Muscle of back (tissue), 11 donors: ENCODE results near the gene TBC1D14. TPM values are rescaled to one million over a fixed set of nuclear protein-coding genes. Genes with fewer than 3 reads are reported as not detected.

ENCODE experiments used
- DNase-seq, 3 donors: peaks; one replicate each; pipeline versions ENCODE4 v3.0.0 to v3.0.0-alpha.2; 2013
- polyA plus RNA-seq, 10 donors: library from polyadenylated mRNA; unstranded; fragments of 120-200 nt; gene quantifications; one replicate each; pipeline ENCODE4 v1.2.1, GENCODE V29; 2013; ENCODE audit not compliant: insufficient read length in 10 of 10

The TBC1D14 gene
- polyA plus RNA-seq, 10 donors = 32.0 to 42.9 (median 38.1) TPM

DNA sequence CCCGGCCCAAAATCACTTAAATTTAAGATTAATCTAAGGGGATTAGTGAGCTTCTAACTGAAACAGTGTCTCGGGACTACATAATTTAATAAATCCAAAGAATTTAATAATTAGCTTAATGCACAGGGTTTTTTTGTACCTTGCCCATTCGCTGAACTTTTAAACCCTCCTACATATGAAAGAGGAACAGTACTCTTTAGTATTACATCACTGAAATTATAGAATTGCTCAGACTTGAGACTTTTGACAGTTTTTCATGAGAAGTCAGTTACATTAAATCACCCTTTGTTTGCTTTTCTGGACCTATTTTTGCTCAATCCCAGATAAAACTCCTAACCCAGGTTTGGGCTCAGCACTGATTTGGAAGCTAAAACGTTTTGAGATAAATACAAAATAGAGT lies 131.1 kb downstream of the TBC1D14 start:
- no peak for DNase-seq

- DNase-seq = no peak
Measured at GRCh38 chr4:7041246-7041645, 131.6 kb downstream of the TBC1D14 start.

DNA sequence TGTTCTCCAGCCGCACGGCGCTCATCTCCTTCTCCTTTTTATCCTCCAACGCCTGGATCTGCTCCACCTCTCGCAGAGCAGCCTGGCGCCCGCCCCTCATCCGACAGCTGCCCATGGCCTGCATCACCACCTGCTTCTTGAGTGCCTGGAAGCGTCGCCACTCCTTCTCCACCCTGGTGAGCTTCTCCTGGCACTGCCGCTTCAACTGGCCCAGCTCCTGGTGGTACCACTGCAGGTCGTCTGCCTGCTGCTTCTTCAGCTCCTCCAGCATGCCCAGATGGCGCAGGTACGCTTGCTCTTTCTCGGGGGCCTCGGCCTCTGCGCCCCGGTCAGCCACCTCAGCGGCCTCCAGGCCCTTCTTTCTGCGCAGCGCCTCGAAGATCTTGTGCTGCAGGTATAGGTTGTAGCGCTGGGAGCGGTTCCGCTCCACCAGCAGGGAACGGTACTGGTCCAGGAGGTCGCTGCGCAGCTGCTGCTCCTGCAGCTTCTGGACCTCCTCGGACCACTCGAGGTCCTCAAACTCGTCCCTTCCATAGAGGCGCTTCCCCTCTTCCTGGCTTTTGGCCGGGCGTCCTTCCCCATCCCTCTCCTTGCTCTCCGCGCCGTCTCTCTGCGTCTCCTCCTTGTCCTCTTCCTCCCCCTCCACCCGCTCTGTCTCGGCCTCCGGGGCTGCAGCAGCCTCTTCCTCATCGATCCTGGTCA lies 132.3 kb downstream of the TBC1D14 start:
- peak in 1 of 3 donors; percentile 30 for DNase-seq

DNA sequence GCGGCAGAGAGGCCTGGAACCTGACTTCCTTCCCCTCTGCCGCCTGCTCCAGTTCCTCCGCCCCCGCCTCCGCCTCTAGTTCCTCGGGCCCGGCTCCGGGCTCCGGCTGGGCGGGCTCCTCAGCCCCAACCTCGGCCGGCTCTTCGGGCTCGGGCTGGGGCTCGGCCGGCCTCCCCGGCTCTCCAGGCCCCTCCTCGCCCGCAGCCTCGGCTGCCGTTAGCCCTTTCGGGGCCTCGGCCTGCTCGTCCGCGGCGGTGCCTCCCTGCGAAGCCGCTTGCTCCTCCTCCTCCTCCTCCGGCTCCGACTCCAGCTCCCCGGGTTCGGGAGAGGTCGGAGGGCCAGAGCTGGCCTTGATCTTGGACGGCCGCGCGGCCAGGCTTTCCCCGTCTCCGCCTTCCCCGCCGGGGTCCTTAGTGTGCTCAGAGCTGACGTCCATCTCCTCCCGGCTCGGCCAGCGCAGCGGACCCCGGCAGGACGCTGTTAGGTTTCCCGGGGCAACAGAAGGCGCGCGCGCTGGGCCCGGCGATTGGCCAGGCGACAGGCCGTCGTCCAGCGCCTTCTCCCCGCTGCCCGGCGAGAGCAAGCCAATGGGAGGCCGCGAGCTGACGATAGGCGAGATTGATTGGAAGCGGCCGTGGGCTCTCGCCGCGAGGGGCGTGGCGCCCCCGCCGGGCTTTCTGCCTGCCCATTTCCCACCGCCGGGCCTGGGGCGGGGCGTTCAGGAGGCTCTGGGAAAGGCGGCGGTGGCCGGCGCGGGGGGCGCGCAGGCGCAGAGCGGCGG lies 133.1 kb downstream of the TBC1D14 start:
- peak; percentile 98 to 99 (median 98) for DNase-seq

DNA sequence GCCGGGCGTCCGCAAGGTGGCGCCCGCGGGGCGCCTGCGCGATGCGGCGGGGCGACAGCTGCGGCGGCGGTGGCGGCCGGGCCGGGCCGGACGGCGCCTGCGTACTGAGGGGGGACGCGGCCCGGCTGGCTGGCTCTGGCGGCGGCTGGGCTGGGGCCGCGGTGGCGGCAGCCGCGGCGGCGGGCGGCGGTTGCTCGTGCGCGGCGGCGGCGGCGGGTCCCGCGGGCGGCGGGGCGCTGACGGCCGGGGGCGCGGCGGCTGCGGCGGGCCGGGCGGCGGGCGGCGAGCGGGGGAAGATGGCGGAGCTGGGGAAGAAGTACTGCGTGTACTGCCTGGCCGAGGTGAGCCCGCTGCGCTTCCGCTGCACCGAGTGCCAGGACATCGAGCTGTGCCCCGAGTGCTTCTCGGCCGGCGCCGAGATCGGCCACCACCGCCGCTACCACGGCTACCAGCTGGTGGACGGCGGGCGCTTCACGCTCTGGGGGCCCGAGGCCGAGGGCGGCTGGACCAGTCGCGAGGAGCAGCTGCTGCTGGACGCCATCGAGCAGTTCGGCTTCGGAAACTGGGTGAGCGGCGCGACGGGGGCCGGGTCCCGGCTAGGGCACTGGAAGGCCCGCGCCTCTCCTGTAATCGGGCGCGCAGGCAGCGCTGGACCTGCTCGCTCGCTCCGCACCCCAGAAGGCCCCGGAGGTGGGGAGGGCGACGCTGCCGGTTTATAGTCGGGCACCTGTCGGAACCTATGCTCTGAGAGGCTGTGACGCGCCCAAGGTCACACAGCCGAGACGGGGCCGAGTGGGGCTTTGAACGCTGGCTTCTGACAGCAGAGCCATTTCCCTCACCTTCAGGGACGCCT lies 133.9 kb downstream of the TBC1D14 start, which contains the start of gene TADA2B:
TADA2B (plus strand) TSS at position 89 of the 853 bp plus-strand sequence; CDS start at position 297, 208 bp downstream.
- peak in 2 of 3 donors; percentile 51 to 83 for DNase-seq

DNA sequence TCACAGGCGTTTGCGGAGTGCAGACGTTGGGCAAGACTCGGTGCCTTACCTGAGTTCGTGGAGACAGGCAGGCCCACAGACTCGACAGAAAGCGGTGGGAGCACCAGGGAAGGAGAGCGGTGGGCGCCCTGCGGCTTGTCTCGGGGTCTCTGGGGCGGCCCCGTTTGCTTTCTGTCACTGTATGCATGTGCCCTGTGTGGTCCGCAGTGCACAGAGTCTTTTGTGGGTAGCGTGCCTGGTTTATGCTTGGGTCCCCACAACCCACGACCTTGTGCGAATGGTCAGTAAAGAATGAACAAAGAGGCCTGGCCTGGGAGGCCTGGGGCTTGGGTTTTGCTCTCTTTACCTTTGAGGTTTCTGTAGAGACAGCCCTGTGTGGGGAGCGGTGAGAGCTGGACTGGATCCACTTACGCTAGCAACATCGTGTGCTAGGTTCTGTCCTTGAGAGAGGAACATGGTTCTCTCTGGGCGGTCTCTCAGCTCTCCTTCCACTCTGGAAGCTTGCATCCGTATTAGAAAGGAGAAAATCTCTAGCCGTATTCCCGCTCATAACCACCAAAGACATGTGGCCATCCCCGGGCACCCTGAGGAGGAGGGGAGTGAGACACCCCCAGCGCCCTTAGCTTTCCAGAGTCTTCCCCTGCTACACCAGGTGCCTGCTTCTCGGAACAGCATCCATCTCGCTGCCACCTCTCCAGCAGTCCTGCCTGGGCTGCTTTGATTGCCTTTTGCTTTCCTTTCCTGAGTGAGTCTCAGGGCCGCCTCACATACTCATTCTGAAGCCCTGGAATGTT lies 134.7 kb downstream of the TBC1D14 start:
- peak in 1 of 3 donors; percentile 43 for DNase-seq

DNA sequence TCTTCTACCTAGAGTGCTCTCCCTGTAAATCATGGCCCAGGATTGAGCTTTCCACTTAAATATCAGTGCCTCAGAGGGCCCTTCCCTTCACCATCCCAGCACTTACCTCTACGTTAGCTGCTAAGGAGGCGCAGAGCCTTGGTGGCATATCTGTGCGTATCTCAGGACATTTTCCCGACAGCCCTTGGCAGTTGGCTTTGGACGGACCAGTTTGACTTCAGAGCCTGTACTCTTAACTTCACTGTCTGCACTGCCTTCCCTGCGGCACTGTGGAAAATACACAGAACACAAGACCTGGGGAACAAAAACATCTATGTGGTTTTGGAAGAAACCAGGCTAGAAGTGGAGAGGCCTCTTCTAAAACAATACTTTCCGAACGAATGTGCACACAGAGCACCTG lies 135.9 kb downstream of the TBC1D14 start:
- no peak for DNase-seq

GRCh38 chr4:7045961-7046921 lies 136.6 kb downstream of the TBC1D14 start:
- DNase-seq = no peak

- no peak for DNase-seq
Measured at GRCh38 chr4:7046971-7047370, 137.3 kb downstream of the TBC1D14 start.

GRCh38 chr4:7048642-7049041 lies 139.0 kb downstream of the TBC1D14 start:
- no peak for DNase-seq

DNA sequence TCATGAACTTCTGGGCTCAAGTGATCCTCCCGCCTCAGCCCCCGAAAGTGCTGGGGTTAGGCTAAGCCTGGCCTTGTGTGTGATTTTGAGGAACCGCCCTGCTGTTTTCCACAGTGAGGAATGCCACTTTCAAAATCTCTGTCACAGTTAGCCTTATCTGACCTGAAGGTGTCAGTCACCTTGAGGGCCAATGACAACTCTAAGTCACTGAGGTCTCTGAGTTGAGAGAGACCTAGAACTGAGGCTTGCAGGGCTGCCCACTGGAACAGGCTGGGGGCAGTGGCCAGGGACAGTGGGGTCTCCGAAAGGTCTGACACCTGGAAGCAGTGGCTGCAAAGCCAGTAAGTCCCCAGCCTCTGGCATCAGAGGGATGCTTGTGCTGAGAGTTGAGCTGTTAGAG lies 139.7 kb downstream of the TBC1D14 start:
- no peak for DNase-seq

DNA sequence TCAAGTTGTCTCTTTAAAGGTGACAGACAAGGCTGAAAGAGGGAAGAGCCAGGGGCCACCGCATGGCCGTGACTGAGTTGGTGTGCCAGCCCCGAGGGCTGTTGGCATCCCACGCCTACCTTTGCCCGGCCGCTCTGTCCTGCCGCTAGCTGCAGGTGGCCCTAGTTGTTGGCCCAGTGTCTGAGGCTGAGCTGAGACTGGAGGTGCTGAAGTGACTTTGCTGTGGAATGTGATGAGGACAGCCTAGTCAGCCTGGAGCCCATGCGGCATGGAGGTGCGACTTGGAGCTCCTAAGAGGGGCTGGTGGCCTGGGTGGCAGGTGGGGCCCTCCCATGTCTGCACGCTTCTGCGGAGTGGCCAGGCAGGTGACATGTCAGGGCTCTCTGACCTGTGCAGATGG lies 140.1 kb downstream of the TBC1D14 start:
- DNase-seq = no peak

- DNase-seq = no peak
Measured at GRCh38 chr4:7050481-7051143, 141.0 kb downstream of the TBC1D14 start.

DNA sequence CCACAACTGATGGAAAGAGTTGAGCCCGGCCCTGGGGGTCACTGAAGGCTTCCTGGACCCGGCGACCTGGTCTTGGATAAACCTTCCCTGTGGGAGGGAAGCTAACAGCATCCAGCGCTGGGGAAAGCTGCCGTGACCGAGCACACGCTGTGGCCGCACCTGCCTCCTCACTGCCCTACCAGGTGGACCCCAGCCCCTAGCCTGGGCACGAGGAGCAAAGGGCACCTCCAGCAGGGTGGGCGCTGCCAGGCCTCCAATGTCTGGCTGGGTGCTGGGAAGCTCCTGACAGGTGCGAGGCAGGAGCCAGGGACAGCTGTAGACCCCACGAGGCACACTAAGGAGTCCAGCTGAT lies 141.5 kb downstream of the TBC1D14 start:
- no peak for DNase-seq

DNA sequence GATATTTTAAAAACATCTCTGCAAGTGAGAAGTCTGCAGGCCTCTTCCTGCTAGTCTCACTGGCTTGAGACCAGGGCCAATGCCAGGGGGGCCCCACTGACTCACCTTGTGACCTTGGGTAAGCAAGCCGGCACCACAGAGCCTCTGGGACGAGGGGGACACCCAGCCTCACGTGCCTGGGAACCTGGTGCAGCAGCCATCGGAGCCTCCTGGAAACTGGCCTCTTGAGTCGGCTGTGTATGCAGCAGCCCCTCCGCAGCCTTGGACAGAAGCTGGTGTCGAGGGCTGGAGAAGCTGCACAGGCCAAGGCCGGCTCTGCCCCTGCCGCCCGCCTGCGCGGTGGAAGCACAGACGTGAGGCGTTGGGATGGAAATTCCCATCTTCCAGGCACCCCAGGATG lies 142.3 kb downstream of the TBC1D14 start:
- DNase-seq = no peak

DNA sequence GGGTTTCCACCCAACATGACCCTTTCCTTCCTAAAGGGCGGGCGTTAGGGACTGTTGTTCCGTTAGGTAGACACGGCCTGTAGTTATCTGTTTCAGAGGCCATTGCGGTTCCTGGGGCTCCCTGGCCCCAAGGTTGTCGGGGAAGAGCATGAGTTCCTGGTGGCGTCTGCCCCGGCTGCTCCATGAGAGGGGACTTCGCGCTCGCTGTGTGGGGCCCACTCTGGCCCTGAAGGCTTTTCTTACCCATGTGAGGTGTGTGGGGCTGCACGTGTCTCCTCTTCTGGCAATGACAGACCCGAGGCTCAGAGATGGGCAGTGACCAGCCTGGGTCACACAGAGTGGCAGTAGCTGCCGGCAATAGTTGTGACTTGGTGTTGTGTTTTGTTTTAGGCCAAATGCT lies 142.7 kb downstream of the TBC1D14 start:
- no peak for DNase-seq

- DNase-seq = peak in 1 of 3 donors; percentile 44
Measured at GRCh38 chr4:7052923-7053715, 143.5 kb downstream of the TBC1D14 start.

DNA sequence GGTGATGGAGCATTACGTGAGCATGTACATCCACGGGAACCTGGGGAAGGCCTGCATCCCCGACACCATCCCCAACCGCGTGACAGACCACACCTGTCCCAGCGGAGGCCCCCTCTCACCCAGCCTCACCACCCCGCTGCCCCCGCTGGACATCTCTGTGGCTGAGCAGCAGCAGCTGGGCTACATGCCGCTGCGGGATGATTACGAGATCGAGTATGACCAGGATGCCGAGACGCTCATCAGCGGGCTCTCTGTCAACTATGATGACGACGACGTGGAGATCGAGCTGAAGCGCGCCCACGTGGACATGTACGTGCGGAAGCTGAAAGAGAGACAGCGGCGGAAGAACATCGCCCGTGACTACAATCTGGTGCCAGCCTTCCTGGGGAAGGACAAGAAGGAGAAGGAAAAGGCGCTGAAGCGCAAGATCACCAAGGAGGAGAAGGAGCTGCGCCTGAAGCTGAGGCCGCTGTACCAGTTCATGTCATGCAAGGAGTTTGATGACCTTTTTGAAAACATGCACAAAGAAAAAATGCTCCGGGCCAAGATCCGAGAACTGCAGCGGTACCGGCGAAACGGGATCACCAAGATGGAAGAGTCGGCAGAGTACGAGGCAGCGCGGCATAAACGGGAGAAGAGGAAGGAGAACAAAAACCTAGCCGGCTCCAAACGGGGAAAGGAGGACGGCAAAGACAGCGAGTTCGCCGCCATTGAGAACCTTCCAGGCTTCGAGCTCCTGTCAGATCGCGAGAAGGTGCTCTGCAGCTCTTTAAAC lies 144.7 kb downstream of the TBC1D14 start:
- no peak for DNase-seq
